ENCODE results near the gene METTL3.

DNA sequence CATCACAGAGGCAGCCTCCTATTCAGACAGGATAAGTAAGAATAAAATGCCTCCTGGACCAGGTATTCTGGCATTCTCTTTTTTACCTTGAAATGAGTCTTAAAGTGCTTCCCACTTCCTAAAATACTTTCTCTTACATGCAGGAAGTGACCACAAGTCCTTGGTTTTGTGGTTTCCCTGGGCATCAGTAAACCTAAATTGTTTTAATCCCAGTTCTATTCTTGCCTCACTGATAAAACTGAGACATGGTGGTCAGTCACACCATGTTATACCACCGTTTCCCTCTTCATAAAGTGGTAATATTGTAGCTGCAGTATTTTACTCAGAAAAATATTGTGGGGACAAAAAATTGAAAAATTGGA, 16.2 kb upstream of the METTL3 start:
- TF ChIP-seq, protein P1, sequence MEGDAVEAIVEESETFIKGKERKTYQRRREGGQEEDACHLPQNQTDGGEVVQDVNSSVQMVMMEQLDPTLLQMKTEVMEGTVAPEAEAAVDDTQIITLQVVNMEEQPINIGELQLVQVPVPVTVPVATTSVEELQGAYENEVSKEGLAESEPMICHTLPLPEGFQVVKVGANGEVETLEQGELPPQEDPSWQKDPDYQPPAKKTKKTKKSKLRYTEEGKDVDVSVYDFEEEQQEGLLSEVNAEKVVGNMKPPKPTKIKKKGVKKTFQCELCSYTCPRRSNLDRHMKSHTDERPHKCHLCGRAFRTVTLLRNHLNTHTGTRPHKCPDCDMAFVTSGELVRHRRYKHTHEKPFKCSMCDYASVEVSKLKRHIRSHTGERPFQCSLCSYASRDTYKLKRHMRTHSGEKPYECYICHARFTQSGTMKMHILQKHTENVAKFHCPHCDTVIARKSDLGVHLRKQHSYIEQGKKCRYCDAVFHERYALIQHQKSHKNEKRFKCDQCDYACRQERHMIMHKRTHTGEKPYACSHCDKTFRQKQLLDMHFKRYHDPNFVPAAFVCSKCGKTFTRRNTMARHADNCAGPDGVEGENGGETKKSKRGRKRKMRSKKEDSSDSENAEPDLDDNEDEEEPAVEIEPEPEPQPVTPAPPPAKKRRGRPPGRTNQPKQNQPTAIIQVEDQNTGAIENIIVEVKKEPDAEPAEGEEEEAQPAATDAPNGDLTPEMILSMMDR (IDR thresholded peaks at IDR 0.05; ENCODE audit: low read length) = no peak
- no peak for TF ChIP-seq EZH2 (optimal IDR thresholded peaks at IDR 0.05; ENCODE audit: low read depth, low read length)
